ENCODE data around the gene OCRL. TPM values are rescaled to one million over a fixed set of nuclear protein-coding genes. Genes with fewer than 3 reads are reported as not detected.

Gene OCRL
- polyA plus RNA-seq, 1 of the 3 experiments (the other 2 are of a cell fraction), result 18.6 TPM

DNA sequence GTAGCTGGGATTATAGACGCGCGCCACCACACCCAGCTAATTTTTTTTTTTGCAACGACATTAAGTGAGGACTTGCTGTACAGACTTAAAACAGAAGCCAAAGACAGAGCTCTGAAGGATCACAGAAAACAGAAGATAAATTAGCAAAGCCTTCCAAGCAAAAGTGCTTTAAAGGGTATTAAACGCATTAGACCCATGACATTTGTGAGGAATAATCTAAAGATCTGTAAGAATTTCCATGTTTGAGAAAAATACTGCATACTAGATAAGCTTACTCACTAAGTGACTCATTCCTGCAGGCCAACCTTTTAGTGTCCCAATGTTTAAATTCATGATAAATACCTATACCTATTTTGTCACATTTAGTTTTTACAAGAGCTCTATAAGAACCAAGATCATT lies 44.2 kb upstream of the OCRL start:
- ChIA-PET POLR2A (no interaction called here), CTCF (no interaction called here)
- Histone ChIP-seq H3K9ac (no peak overlapping the region), H2AFZ (ENCODE audit: low read depth) (no peak overlapping the region), H3K27ac (ENCODE audit: low read depth in 2 of 2, low read length in 1 of 2) (peak overlapping the region in 1 of 2 experiments; percentile 72; a peak in 2 of 4 replicates), H3K4me3 (ENCODE audit: low read depth in 2 of 2, low read length in 1 of 2) (no peak overlapping the region), H3K4me1 (ENCODE audit: control insufficient read depth in 1 of 2, insufficient read depth in 2 of 2, low read depth in 1 of 2, low read length in 1 of 2) (peaks cover 0 to 16% of the 10 kb centered on the region in 2 experiments; a peak in 1 of 4 replicates), H3K4me2 (no peak overlapping the region), H3K9me2 (no peaks in the 10 kb centered on the region), H3K9me3 (no peaks in the 10 kb centered on the region), H3K36me3 (replicated peaks in 1 of 2; ENCODE audit: control insufficient read depth in 1 of 2, insufficient read depth in 2 of 2, low read length in 1 of 2) (peaks cover 39 to 40% of the 10 kb centered on the region in 2 experiments), H3K27me3 (ENCODE audit: insufficient read depth) (0 out of 2 replicates have a peak, but pooled peaks cover 4% of the 10 kb centered on the region), H3K79me2 (ENCODE audit: insufficient read depth) (no peaks in the 10 kb centered on the region), H4K20me1 (ENCODE audit: insufficient read depth) (no peaks in the 10 kb centered on the region), H3F3A (replicated peaks; ENCODE audit: insufficient read depth) (peaks cover 40% of the 10 kb centered on the region)
- TF ChIP-seq CHD2 (IDR thresholded peaks at IDR 0.05; ENCODE audit: low read length, partially characterized antibody) (no peak), TCF12 (IDR thresholded peaks at IDR 0.05) (peak; percentile 22; the same call in 1 of the 2 replicates), JUND (IDR thresholded peaks at IDR 0.05) (peak; percentile 61), FOXJ3 (CRISPR knock-in tag; IDR thresholded peaks at IDR 0.05) (no peak), NRF1 (IDR thresholded peaks at IDR 0.05; ENCODE audit: low read depth, low read length) (no peak), RCOR1 (IDR thresholded peaks at IDR 0.05; ENCODE audit: low read length) (no peak), YY1 (IDR thresholded peaks at IDR 0.05; ENCODE audit: low read depth) (no peak), TAF1 (IDR thresholded peaks at IDR 0.05; ENCODE audit: borderline replicate concordance, low read depth, low read length) (no peak), GATA2 (CRISPR knock-in tag; IDR thresholded peaks at IDR 0.05) (no peak), IRF3 (IDR thresholded peaks at IDR 0.05; ENCODE audit: low read depth, low read length) (no peak), RFX5 (IDR thresholded peaks at IDR 0.05; ENCODE audit: low read length) (no peak), MAX (IDR thresholded peaks at IDR 0.05; ENCODE audit: low read depth) (no peak), POLR2AphosphoS5 (IDR thresholded peaks at IDR 0.05; ENCODE audit: low read depth, low read length) (no peak), FOSL2 (IDR thresholded peaks at IDR 0.05; ENCODE audit: borderline replicate concordance, low read depth) (peak; percentile 78; the same call in 1 of the 2 replicates), EP300 (IDR thresholded peaks at IDR 0.05; ENCODE audit: borderline replicate concordance in 1 of 2, low read depth in 1 of 2, low read length in 1 of 2) (0 out of 4 replicates have a peak, but pooled peaks of 1 of the 2 experiments have one; percentile 13), MEF2A (IDR thresholded peaks at IDR 0.05; ENCODE audit: borderline replicate concordance, low read depth) (no peak), RXRA (IDR thresholded peaks at IDR 0.05; ENCODE audit: borderline replicate concordance, low read depth) (no peak), EZH2phosphoT487 (IDR thresholded peaks at IDR 0.05; ENCODE audit: borderline replicate concordance, low read depth) (no peak), GABPA (IDR thresholded peaks at IDR 0.05; ENCODE audit: low read depth) (no peak), SIN3A (IDR thresholded peaks at IDR 0.05; ENCODE audit: borderline replicate concordance, low read depth, low read length) (no peak), TEAD4 (IDR thresholded peaks at IDR 0.05; ENCODE audit: borderline replicate concordance, insufficient read depth) (0 out of 2 replicates have a peak, but pooled peaks have one; percentile 15), PBX3 (IDR thresholded peaks at IDR 0.05) (no peak), ELF1 (IDR thresholded peaks at IDR 0.05) (no peak)
- TF ChIP-seq, protein P1, sequence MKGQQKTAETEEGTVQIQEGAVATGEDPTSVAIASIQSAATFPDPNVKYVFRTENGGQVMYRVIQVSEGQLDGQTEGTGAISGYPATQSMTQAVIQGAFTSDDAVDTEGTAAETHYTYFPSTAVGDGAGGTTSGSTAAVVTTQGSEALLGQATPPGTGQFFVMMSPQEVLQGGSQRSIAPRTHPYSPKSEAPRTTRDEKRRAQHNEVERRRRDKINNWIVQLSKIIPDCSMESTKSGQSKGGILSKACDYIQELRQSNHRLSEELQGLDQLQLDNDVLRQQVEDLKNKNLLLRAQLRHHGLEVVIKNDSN (IDR thresholded peaks at IDR 0.05; ENCODE audit: borderline replicate concordance, low read depth), result no peak
- TF ChIP-seq, protein P2, sequence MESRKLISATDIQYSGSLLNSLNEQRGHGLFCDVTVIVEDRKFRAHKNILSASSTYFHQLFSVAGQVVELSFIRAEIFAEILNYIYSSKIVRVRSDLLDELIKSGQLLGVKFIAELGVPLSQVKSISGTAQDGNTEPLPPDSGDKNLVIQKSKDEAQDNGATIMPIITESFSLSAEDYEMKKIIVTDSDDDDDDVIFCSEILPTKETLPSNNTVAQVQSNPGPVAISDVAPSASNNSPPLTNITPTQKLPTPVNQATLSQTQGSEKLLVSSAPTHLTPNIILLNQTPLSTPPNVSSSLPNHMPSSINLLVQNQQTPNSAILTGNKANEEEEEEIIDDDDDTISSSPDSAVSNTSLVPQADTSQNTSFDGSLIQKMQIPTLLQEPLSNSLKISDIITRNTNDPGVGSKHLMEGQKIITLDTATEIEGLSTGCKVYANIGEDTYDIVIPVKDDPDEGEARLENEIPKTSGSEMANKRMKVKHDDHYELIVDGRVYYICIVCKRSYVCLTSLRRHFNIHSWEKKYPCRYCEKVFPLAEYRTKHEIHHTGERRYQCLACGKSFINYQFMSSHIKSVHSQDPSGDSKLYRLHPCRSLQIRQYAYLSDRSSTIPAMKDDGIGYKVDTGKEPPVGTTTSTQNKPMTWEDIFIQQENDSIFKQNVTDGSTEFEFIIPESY (IDR thresholded peaks at IDR 0.05; ENCODE audit: borderline replicate concordance, low read depth), result no peak
- DNase-seq, result no peak
- 43% methylated on average over 5 of the region's 5 CpGs for WGBS (ENCODE audit: low lambda C conversion rate)

Data from SK-N-SH (cell line).